SK-N-MC (cell line): ENCODE data around the gene HPS6.
A peak's percentile ranks its signal among the peaks of the same experiment; 100 is the strongest.

Experiments used
- DNase-seq: peaks from one replicate; pipeline ENCODE4 v3.0.0-alpha.2; 2011; ENCODE audit warnings: low read depth, low spot score
- H3K27ac ChIP-seq: fragments of 200-600 bp; sonication (generic); 2 replicates; pipeline ENCODE4 v1.5.1; 2016; ENCODE audit warnings: mixed run types
- H3K36me3 ChIP-seq: fragments of 200-600 bp; sonication (generic); 2 replicates; pipeline ENCODE4 v1.6.1; 2017; ENCODE audit warnings: antibody characterized with exemption, low read length, mixed read lengths; ENCODE audit not compliant: insufficient read depth
- H3K4me3 ChIP-seq: fragments of 200-600 bp; sonication (generic); 2 replicates; pipeline ENCODE4 v1.5.1; 2016
- H3K9ac ChIP-seq: fragments of 200-600 bp; sonication (generic); 2 replicates; pipeline ENCODE4 v1.8.0; 2017; ENCODE audit warnings: mixed run types, mixed read lengths; ENCODE audit not compliant: insufficient read length
- H3K9me3 ChIP-seq: fragments of 200-600 bp; sonication (generic); 2 replicates; pipeline ENCODE4 v1.6.1; 2017; ENCODE audit warnings: low read depth, mild to moderate bottlenecking, antibody characterized with exemption, low read length, moderate library complexity, mixed read lengths
- EZH2 ChIP-seq: fragments of 200-600 bp; sonication (generic); IDR thresholded peaks from one replicate; pipeline ENCODE4 v1.6.1; 2017; ENCODE audit warnings: antibody characterized with exemption
- FOXP2 ChIP-seq: optimal IDR thresholded peaks from 2 replicates; pipeline ENCODE3; 2011; ENCODE audit warnings: mild to moderate bottlenecking, moderate library complexity; ENCODE audit not compliant: insufficient read depth; ENCODE audit errors: extremely low read length, control extremely low read depth
- POLR2AphosphoS5 ChIP-seq: IDR thresholded peaks from 2 replicates; pipeline ENCODE4 v1.6.1; 2012; ENCODE audit warnings: mild to moderate bottlenecking, low read depth, low read length, borderline replicate concordance

Gene HPS6

DNA sequence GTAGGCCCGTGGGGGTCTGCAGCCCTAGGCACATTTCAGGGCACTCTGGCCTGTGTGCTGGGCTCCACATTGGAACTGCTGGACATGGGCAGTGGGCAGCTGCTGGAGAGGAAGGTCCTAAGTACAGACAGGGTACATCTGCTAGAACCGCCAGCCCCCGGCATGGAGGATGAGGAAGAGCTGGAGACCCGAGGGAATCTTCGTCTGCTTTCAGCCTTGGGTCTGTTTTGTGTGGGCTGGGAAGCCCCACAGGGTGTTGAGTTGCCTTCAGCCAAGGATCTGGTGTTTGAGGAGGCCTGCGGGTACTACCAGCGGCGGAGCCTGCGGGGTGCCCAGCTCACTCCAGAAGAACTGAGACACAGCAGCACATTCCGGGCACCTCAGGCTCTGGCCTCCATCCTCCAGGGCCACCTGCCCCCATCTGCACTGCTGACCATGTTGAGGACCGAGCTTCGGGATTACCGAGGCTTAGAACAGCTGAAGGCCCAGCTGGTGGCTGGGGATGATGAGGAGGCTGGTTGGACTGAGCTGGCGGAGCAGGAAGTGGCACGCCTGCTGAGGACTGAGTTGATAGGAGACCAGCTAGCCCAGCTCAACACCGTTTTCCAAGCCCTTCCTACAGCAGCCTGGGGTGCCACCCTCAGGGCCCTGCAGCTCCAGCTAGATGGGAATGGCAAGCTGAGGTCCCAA lies 1.4 kb downstream of the HPS6 start:
- TF ChIP-seq POLR2AphosphoS5: no peak
- no peak for TF ChIP-seq EZH2
- no peak for TF ChIP-seq FOXP2
- Histone ChIP-seq H3K27ac (no peak overlapping the region), H3K36me3 (no peaks in the 10 kb centered on the region), H3K9me3 (no peaks in the 10 kb centered on the region), H3K9ac (no peak overlapping the region), H3K4me3 (no peak overlapping the region)
- DNase-seq: no peak

GRCh38 chr10:102067091-102067916 lies 2.2 kb downstream of the HPS6 start:
- TF ChIP-seq POLR2AphosphoS5 (no peak), EZH2 (no peak), FOXP2 (no peak)
- H3K36me3 ChIP-seq: no peaks in the 10 kb centered on the region
- no peak overlapping the region for H3K4me3 ChIP-seq
- H3K9ac ChIP-seq: no peak overlapping the region
- H3K27ac ChIP-seq: no peak overlapping the region
- DNase-seq: no peak
- no peaks in the 10 kb centered on the region for H3K9me3 ChIP-seq

GRCh38 chr10:102068216-102068615 lies 3.1 kb downstream of the HPS6 start:
- no peak for DNase-seq
- Histone ChIP-seq H3K9me3 (no peaks in the 10 kb centered on the region), H3K4me3 (no peak overlapping the region), H3K36me3 (no peaks in the 10 kb centered on the region), H3K9ac (no peak overlapping the region), H3K27ac (no peak overlapping the region)
- TF ChIP-seq FOXP2: no peak
- no peak for TF ChIP-seq EZH2
- TF ChIP-seq POLR2AphosphoS5: no peak

- Histone ChIP-seq H3K9me3 (no peaks in the 10 kb centered on the region), H3K27ac (no peak overlapping the region), H3K4me3 (no peak overlapping the region), H3K9ac (no peak overlapping the region), H3K36me3 (no peaks in the 10 kb centered on the region)
- TF ChIP-seq POLR2AphosphoS5 (no peak), FOXP2 (no peak), EZH2 (no peak)
- no peak for DNase-seq
Measured at GRCh38 chr10:102069071-102069470, 3.9 kb downstream of the HPS6 start.

- H3K9ac ChIP-seq: no peak overlapping the region
- TF ChIP-seq FOXP2: no peak
- no peak for TF ChIP-seq EZH2
- no peak for TF ChIP-seq POLR2AphosphoS5
- H3K9me3 ChIP-seq: no peaks in the 10 kb centered on the region
- no peaks in the 10 kb centered on the region for H3K36me3 ChIP-seq
- H3K4me3 ChIP-seq: no peak overlapping the region
- H3K27ac ChIP-seq: no peak overlapping the region
- DNase-seq: peak; percentile 6
Measured at GRCh38 chr10:102072673-102073527, 7.8 kb downstream of the HPS6 start.

DNA sequence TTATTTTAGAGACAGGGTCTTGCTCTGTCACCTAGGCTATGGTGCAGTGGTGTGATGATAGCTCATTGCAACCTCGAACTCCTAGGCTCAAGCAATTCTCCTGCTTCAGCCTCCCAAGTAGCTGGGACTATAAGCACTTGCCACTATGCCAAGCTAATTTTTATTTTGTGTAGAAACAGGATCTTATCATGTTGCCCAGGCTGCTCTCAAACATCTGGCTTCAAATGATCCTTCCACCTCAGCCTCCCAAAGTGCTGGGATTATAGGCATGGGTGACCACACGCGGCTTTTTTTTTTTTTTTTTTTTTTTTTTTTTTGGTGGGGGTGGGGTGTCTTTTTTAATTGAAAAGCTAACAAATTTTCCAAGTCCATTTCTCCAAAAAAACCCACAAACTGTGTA lies 18.4 kb downstream of the HPS6 start:
- Histone ChIP-seq H3K36me3 (no peaks in the 10 kb centered on the region), H3K27ac (no peak overlapping the region), H3K4me3 (no peak overlapping the region), H3K9me3 (no peaks in the 10 kb centered on the region), H3K9ac (no peak overlapping the region)
- TF ChIP-seq FOXP2: no peak
- no peak for TF ChIP-seq POLR2AphosphoS5
- no peak for TF ChIP-seq EZH2
- no peak for DNase-seq

DNA sequence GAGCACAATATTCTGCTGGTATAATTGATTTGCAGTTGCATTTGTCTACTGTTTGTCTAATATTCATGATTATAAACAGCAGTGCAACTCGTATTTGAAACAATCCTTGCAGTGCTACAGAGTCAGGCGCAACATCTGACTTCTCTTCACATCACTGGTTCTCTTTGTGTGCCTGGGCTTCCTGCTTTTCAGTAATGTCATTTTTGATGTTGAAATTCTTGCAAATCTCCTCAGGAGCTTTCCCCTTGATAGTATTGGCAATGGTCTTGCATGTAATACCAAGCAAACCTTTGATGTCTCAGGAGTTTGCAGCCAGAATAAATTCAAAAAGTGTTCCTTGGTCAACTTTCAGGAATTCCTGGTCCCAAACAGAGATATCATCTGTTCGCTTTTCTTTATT lies 20.2 kb downstream of the HPS6 start:
- no peak for TF ChIP-seq POLR2AphosphoS5
- no peak for TF ChIP-seq EZH2
- TF ChIP-seq FOXP2: no peak
- Histone ChIP-seq H3K27ac (no peak overlapping the region), H3K9me3 (no peaks in the 10 kb centered on the region), H3K9ac (no peak overlapping the region), H3K36me3 (no peaks in the 10 kb centered on the region), H3K4me3 (no peak overlapping the region)
- DNase-seq: no peak

DNA sequence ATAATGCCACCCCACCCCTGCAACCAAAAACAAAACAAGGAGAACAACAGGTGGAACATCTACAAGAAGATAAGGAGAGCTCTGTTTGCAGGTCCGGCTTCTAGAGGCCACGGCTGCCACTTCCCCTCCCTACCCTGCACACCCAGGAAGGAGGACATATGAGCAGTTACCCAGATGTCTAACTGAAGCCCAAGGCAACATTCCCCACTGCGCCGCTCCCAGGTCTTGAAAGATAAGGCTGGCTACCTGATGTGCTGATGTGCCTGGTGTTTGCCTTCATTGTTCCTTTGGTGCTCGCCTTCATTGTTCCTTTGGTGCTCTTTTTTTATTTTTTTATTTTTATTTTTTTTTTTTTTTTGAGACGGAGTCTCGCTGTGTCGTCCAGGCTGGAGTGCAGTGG lies 21.0 kb downstream of the HPS6 start:
- no peaks in the 10 kb centered on the region for H3K9me3 ChIP-seq
- no peak for TF ChIP-seq POLR2AphosphoS5
- no peak for TF ChIP-seq EZH2
- TF ChIP-seq FOXP2: no peak
- no peak overlapping the region for H3K27ac ChIP-seq
- DNase-seq: no peak
- no peaks in the 10 kb centered on the region for H3K36me3 ChIP-seq
- H3K4me3 ChIP-seq: no peak overlapping the region
- H3K9ac ChIP-seq: no peak overlapping the region
